ENCODE data around the gene TRPM5. TPM values are rescaled to one million over a fixed set of nuclear protein-coding genes. Genes with fewer than 3 reads are reported as not detected.

The TRPM5 gene
- polyA plus RNA-seq, 1 donor (not counting 4 experiments of a cell fraction or from before 2014, with no cell fraction given): not detected

GRCh38 chr11:2467695-2468055, 23.4 kb upstream of the TRPM5 start:
- TF ChIP-seq EZH2 (IDR thresholded peaks at IDR 0.05; ENCODE audit: low read length) (no peak), CTCF (optimal IDR thresholded peaks at IDR 0.05 in 1 of 3, IDR thresholded peaks at IDR 0.05 in 1 of 3, conservative IDR thresholded peaks at IDR 0.05 in 1 of 3; ENCODE audit: extremely low read depth in 1 of 3, insufficient read depth in 2 of 3, low read length in 3 of 3) (no peak)
- H3K27me3 ChIP-seq (ENCODE audit: control insufficient read depth, extremely low read depth, insufficient read depth, low read length): peaks cover 4% of the 10 kb centered on the region
- no peak overlapping the region for H3K27ac ChIP-seq (ENCODE audit: control insufficient read depth, insufficient read depth, low read length)
- H3K9me1 ChIP-seq (ENCODE audit: control insufficient read depth, extremely low read depth, insufficient read depth, low read length): no peaks in the 10 kb centered on the region
- DNase-seq (ENCODE audit: low read depth, low spot score) (no peak), FAIRE-seq (no peak)
- H3K36me3 ChIP-seq (ENCODE audit: control insufficient read depth in 2 of 2, extremely low read depth in 1 of 2, insufficient read depth in 2 of 2, low read length in 2 of 2): no peaks in the 10 kb centered on the region
- no peaks in the 10 kb centered on the region for H4K20me1 ChIP-seq (ENCODE audit: control insufficient read depth, extremely low read depth, insufficient read depth, low read length)
- no peak overlapping the region for H3K4me2 ChIP-seq (ENCODE audit: control insufficient read depth, extremely low read depth, insufficient read depth, low read depth, low read length)
- no peak overlapping the region for H3K4me3 ChIP-seq (ENCODE audit: control insufficient read depth in 2 of 3, extremely low read depth in 1 of 3, insufficient read depth in 2 of 3, low read depth in 1 of 3, low read length in 3 of 3)
- H3K4me1 ChIP-seq (ENCODE audit: control insufficient read depth, extremely low read depth, insufficient read depth, low read length): no peaks in the 10 kb centered on the region
- dilution Hi-C loops (cut with MboI; ENCODE audit: extremely low pct_ligation_motif_present, low sequenced_read_pairs): no loop called here
- no peaks in the 10 kb centered on the region for H3K79me2 ChIP-seq (ENCODE audit: control insufficient read depth, insufficient read depth, low read length)
- no peaks in the 10 kb centered on the region for H3K9me3 ChIP-seq (ENCODE audit: control insufficient read depth, low read depth, low read length)
- H3K9ac ChIP-seq (ENCODE audit: control insufficient read depth, extremely low read depth, insufficient read depth, low read length): no peak overlapping the region
- no peak overlapping the region for H2AFZ ChIP-seq (ENCODE audit: control insufficient read depth, low read length)

GRCh38 chr11:2466869-2467694, 22.8 kb upstream of the TRPM5 start:
- Histone ChIP-seq H3K79me2 (ENCODE audit: control insufficient read depth, insufficient read depth, low read length) (no peaks in the 10 kb centered on the region), H4K20me1 (ENCODE audit: control insufficient read depth, extremely low read depth, insufficient read depth, low read length) (no peaks in the 10 kb centered on the region), H3K4me3 (ENCODE audit: control insufficient read depth in 2 of 3, extremely low read depth in 1 of 3, insufficient read depth in 2 of 3, low read depth in 1 of 3, low read length in 3 of 3) (no peak overlapping the region), H3K36me3 (ENCODE audit: control insufficient read depth in 2 of 2, extremely low read depth in 1 of 2, insufficient read depth in 2 of 2, low read length in 2 of 2) (no peaks in the 10 kb centered on the region), H3K9me1 (ENCODE audit: control insufficient read depth, extremely low read depth, insufficient read depth, low read length) (no peaks in the 10 kb centered on the region), H3K27me3 (ENCODE audit: control insufficient read depth, extremely low read depth, insufficient read depth, low read length) (peaks cover 4% of the 10 kb centered on the region), H2AFZ (ENCODE audit: control insufficient read depth, low read length) (no peak overlapping the region), H3K27ac (ENCODE audit: control insufficient read depth, insufficient read depth, low read length) (no peak overlapping the region), H3K4me1 (ENCODE audit: control insufficient read depth, extremely low read depth, insufficient read depth, low read length) (no peaks in the 10 kb centered on the region), H3K9me3 (ENCODE audit: control insufficient read depth, low read depth, low read length) (no peaks in the 10 kb centered on the region), H3K9ac (ENCODE audit: control insufficient read depth, extremely low read depth, insufficient read depth, low read length) (no peak overlapping the region), H3K4me2 (ENCODE audit: control insufficient read depth, extremely low read depth, insufficient read depth, low read depth, low read length) (no peak overlapping the region)
- no peak for TF ChIP-seq EZH2 (IDR thresholded peaks at IDR 0.05; ENCODE audit: low read length)
- TF ChIP-seq CTCF (optimal IDR thresholded peaks at IDR 0.05 in 1 of 3, IDR thresholded peaks at IDR 0.05 in 1 of 3, conservative IDR thresholded peaks at IDR 0.05 in 1 of 3; ENCODE audit: extremely low read depth in 1 of 3, insufficient read depth in 2 of 3, low read length in 3 of 3): no peak
- dilution Hi-C loops (cut with MboI; ENCODE audit: extremely low pct_ligation_motif_present, low sequenced_read_pairs): no loop called here
- no peak for FAIRE-seq
- DNase-seq (ENCODE audit: low read depth, low spot score): no peak
